OCI-LY7 (cell line): ENCODE measurements around the gene KLHL41. TPM values are rescaled to one million over a fixed set of nuclear protein-coding genes. Genes with fewer than 3 reads are reported as not detected.

ENCODE experiments used
- BruUV-seq: library from RNA; stranded (reverse); fragments of 400-500 nt; replicated peaks from 2 replicates; lab custom pipeline; 2021; lab: Mats Ljungman, UMichigan
- CTCF ChIA-PET: fragments of 300-600 bp; sonication (Branson Sonifier 250); formaldehyde crosslinking; loops from one replicate; lab custom pipeline; 2022; ENCODE audit warnings: antibody characterized with exemption; ENCODE audit not compliant: unreplicated experiment; lab: Charles Lee
- POLR2A ChIA-PET: fragments of 300-600 bp; sonication (Branson Sonifier 250); formaldehyde crosslinking; loops from one replicate; lab custom pipeline; 2022; ENCODE audit warnings: antibody characterized with exemption; lab: Charles Lee
- DNase-seq: peaks from one replicate; pipeline ENCODE4 v3.0.0-alpha.2; 2015; ENCODE audit warnings: low spot score
- H2AFZ ChIP-seq: fragments of 200-600 bp; sonication (generic), shearing (Covaris generic); 2 replicates; pipeline ENCODE4 v1.6.1; 2014; ENCODE audit warnings: mild to moderate bottlenecking, antibody characterized with exemption, low read length, moderate library complexity
- H3K27ac ChIP-seq: fragments of 200-600 bp; sonication (generic); 2 replicates; pipeline ENCODE4 v1.5.1; 2014; ENCODE audit warnings: mixed run types, low read depth, mild to moderate bottlenecking, moderate library complexity, low read length, inconsistent platforms; ENCODE audit not compliant: poor library complexity, severe bottlenecking
- H3K36me3 ChIP-seq: fragments of 200-600 bp; sonication (generic); 2 replicates; pipeline ENCODE4 v1.6.1; 2014; ENCODE audit warnings: mild to moderate bottlenecking, antibody characterized with exemption, low read length, moderate library complexity, mixed read lengths; ENCODE audit not compliant: insufficient read depth
- H3K4me1 ChIP-seq: fragments of 200-600 bp; sonication (generic); 2 replicates; pipeline ENCODE4 v1.5.1; 2014; ENCODE audit warnings: mild to moderate bottlenecking, low read length; ENCODE audit not compliant: insufficient read depth, poor library complexity, severe bottlenecking
- H3K4me2 ChIP-seq: fragments of 200-600 bp; sonication (generic); 2 replicates; pipeline ENCODE4 v1.6.1; 2014; ENCODE audit warnings: mild to moderate bottlenecking, low read length
- H3K4me3 ChIP-seq: fragments of 200-600 bp; sonication (generic); 2 replicates; pipeline ENCODE4 v1.5.1; 2014; ENCODE audit warnings: mild to moderate bottlenecking, low read depth, low read length; ENCODE audit not compliant: poor library complexity, severe bottlenecking
- H3K79me2 ChIP-seq: fragments of 200-600 bp; sonication (generic); 2 replicates; pipeline ENCODE4 v1.6.1; 2016; ENCODE audit warnings: low read depth, mild to moderate bottlenecking, low read length, moderate library complexity, mixed read lengths; ENCODE audit not compliant: insufficient read depth
- H3K9me2 ChIP-seq: fragments of 200-600 bp; sonication (generic); 2 replicates; pipeline ENCODE4 v1.6.1; 2016; ENCODE audit warnings: mild to moderate bottlenecking, low read length, mixed read lengths; ENCODE audit not compliant: insufficient read depth
- H3K9me3 ChIP-seq: fragments of 200-600 bp; sonication (generic); 2 replicates; pipeline ENCODE4 v1.6.1; 2014; ENCODE audit warnings: mild to moderate bottlenecking, mixed run types, low read length, mixed read lengths
- H4K20me1 ChIP-seq: fragments of 200-600 bp; sonication (generic); 2 replicates; pipeline ENCODE4 v1.6.1; 2014; ENCODE audit warnings: mild to moderate bottlenecking, antibody characterized with exemption, low read length, moderate library complexity, mixed read lengths; ENCODE audit not compliant: insufficient read depth
- CTCF ChIP-seq: fragments of 200-600 bp; sonication (generic); conservative IDR thresholded peaks from 2 replicates; pipeline ENCODE4 v1.5.1; 2014; ENCODE audit warnings: mild to moderate bottlenecking, antibody characterized with exemption, low read length, moderate library complexity, mixed read lengths
- EZH2phosphoT487 ChIP-seq: fragments of 200-600 bp; sonication (generic); IDR thresholded peaks from 2 replicates; pipeline ENCODE4 v1.6.1; 2018; ENCODE audit warnings: low read depth, borderline replicate concordance, mild to moderate bottlenecking, mixed run types, antibody characterized with exemption, low read length, moderate library complexity, mixed read lengths
- intact Hi-C: fragments of 100-400 bp; cut with micrococcal nuclease; formaldehyde crosslinking; loops from one replicate; pipeline ENCODE4 v1.10.0; 2022; ENCODE audit not compliant: unreplicated experiment
- total RNA-seq, 2 experiments: library from RNA; depleted of rRNA in 1 of 2; stranded (reverse); fragments of >200 nt in 1 of 2; shearing (Covaris generic) in 1 of 2; gene quantifications; 2 replicates each; pipeline ENCODE4 v1.2.3, GENCODE V29; 2014 to 2022

KLHL41 gene
- total RNA-seq, 2 experiments from 2014 or later = not detected

GRCh38 chr2:169491378-169491777 lies 18.1 kb upstream of the KLHL41 start:
- no peaks in the 10 kb centered on the region for H3K79me2 ChIP-seq
- intact Hi-C loops = no loop called here
- BruUV-seq = no TSS peak
- H3K9me3 ChIP-seq = no peaks in the 10 kb centered on the region
- no peaks in the 10 kb centered on the region for H4K20me1 ChIP-seq
- no peak overlapping the region for H3K4me2 ChIP-seq
- H3K4me1 ChIP-seq = no peaks in the 10 kb centered on the region
- CTCF ChIA-PET = no interaction called here
- no peaks in the 10 kb centered on the region for H3K36me3 ChIP-seq
- POLR2A ChIA-PET = no interaction called here
- TF ChIP-seq CTCF = no peak
- H3K4me3 ChIP-seq = no peak overlapping the region
- no peak overlapping the region for H2AFZ ChIP-seq
- no peak for DNase-seq
- H3K9me2 ChIP-seq = no peaks in the 10 kb centered on the region
- no peak overlapping the region for H3K27ac ChIP-seq

GRCh38 chr2:169493360-169493759 lies 16.1 kb upstream of the KLHL41 start:
- no peaks in the 10 kb centered on the region for H4K20me1 ChIP-seq
- no peak for DNase-seq
- no peak overlapping the region for H3K4me3 ChIP-seq
- POLR2A ChIA-PET = interaction anchor here (0.8 kb wide), 1 partner anchor 406 kb away, joined by 5 read pairs; no protein-coding TSS in a partner anchor
- H2AFZ ChIP-seq = no peak overlapping the region
- TF ChIP-seq CTCF (no peak), EZH2phosphoT487 (no peak)
- H3K9me3 ChIP-seq = no peaks in the 10 kb centered on the region
- BruUV-seq = no TSS peak
- CTCF ChIA-PET = no interaction called here
- no peaks in the 10 kb centered on the region for H3K36me3 ChIP-seq
- H3K4me2 ChIP-seq = no peak overlapping the region
- H3K27ac ChIP-seq = no peak overlapping the region
- no peaks in the 10 kb centered on the region for H3K79me2 ChIP-seq
- no peaks in the 10 kb centered on the region for H3K4me1 ChIP-seq
- intact Hi-C loops = no loop called here
- H3K9me2 ChIP-seq = no peaks in the 10 kb centered on the region

GRCh38 chr2:169495310-169495928 lies 14.1 kb upstream of the KLHL41 start:
- H3K79me2 ChIP-seq = no peaks in the 10 kb centered on the region
- no peak overlapping the region for H3K27ac ChIP-seq
- H3K9me3 ChIP-seq = no peaks in the 10 kb centered on the region
- BruUV-seq = no TSS peak
- H4K20me1 ChIP-seq = no peaks in the 10 kb centered on the region
- CTCF ChIA-PET = no interaction called here
- H3K36me3 ChIP-seq = no peaks in the 10 kb centered on the region
- no peak for TF ChIP-seq CTCF
- no peak for TF ChIP-seq EZH2phosphoT487
- H3K9me2 ChIP-seq = no peaks in the 10 kb centered on the region
- H3K4me2 ChIP-seq = no peak overlapping the region
- POLR2A ChIA-PET = interaction anchor here (0.5 to 0.7 kb wide), 2 partner anchors 15 to 186 kb away, joined by 3 read pairs; no protein-coding TSS in a partner anchor
- intact Hi-C loops = no loop called here
- no peaks in the 10 kb centered on the region for H3K4me1 ChIP-seq
- no peak overlapping the region for H3K4me3 ChIP-seq
- no peak overlapping the region for H2AFZ ChIP-seq
- DNase-seq = no peak
